Activated T-helper 1 cell treated with anti-CD3 and anti-CD28 coated beads, Interleukin-2, amount 50 U/mL, for 16 hours (primary cell): ENCODE results near the gene CTSD.

Experiments used
- DNase-seq, 2 donors: peaks; one replicate each; pipeline ENCODE4 v3.0.0-alpha.2; 2020; ENCODE audit warnings: low read depth in 1 of 2, low spot score in 1 of 2

The CTSD gene

DNA sequence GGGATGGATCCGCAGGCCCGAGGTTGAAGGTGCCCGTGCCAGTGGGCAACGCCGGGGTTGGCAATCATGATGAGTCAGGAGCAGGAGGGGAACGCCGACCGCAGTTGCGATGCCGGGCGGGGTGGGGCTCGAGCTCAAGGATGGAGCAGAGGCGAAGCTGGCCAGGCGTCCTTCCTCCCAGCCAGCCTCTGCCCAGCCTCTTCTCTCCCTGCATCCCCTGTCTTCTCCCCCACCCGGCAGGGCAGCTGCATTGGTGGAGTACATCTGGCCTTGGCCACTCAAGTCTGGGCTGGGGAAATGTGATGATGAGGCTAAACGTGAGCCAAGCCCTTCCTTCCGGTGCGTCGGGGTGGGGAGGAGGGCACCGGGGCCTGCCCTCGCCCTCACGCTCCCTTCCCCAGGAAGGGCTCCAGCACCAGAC lies 17.2 kb downstream of the CTSD start:
- no peak for DNase-seq

GRCh38 chr11:1745701-1746320 lies 17.9 kb downstream of the CTSD start:
- no peak for DNase-seq

DNA sequence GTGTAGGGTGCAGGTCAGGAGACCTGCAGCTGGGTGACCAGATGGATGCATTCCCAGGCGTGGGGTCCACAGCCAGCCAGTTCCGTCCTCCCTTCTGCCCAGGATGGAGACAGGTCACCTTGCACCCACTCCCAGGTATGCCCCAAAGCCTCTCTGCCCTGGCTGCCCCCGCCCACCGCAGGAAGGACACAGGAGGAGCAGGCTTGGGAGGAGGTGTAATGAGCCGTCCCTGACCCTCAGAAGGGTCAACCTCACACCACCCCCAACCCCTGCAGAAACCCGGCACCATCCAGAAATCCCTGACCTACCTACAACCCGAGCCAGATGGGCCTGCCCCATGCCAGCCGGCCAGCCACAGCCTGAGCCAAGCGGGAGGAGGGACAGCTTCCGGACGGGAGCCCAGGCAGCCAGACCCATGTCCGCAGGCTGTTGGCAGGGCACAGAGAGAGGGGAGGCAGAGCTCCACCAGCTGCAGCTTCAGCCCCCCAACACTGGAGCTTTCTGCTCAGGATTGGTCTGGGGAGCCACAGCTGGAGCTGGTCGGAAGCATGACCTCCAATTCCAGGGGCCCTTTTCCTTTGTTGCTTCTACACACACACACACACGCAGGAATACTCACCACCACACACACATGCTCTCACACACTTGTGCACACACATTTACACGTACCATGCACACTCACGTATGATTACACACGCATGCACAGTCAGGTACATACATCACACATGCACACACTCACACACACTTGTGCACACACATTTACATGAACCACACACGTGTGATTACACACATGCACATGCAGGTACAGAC lies 18.6 kb downstream of the CTSD start:
- no peak for DNase-seq

DNA sequence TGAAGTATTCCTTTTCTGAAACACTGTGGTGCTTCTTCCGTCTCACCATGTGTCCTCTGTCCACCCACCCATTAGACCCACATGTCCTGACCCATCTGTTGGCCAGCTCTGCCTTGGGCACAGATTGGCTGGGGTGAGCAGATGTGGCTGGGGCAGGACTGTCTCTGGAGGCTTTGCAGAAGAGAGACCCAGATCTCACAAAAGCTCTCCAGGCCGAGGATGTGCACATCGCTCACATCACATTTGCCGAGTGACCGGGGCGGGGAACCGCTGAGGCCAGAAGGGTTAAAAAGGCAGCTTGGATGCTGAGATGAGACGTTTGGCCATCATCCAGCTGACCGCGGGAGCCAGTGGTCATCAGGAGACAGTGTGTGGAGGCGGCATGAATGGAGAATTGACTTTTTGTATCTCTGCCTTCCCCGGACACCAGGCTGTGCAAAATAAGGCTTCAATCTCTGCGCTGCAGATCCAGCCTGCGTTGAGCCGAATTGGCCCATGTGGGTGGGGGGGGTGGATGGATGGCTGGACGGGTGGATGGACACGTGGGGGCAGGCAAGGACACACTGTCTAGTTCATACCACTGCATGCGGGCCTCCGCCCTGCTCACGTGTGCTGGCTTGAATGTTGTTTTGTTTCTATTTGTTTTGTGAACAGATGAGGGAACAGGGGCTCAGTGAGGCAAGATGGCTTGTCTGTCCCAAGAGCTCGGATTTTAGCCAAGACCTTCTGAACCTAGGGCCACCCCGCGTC lies 19.4 kb downstream of the CTSD start:
- DNase-seq: no peak

GRCh38 chr11:1743585-1744136 lies 20.1 kb downstream of the CTSD start:
- DNase-seq: no peak

DNA sequence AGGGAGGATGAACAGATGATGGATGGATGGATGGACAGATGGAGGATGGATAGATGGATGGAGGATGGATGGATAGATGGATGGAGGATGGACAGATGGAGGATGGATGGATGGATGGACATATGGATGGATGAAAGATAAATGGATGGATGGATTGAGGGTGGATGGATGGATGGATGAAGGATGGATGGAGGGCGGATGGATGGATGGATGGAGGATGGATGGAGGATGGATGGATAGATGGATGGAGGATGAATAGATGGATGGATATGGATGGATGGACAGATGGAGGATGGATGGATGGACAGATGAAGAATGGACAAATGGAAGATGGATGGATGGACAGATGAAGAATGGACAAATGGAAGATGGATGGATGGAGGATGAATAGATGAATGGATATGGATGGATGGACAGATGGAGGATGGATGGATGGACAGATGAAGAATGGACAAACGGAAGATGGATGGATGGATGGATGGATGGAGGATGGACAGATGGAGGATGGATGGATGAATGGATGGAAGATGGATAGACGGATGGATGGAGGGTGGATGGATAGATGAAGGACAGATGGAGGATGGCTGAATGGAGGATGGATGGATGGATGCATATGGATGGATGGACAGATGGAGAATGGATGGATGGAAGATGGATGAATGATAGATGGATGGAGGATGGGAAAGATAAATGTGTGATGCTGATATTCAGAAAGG lies 20.7 kb downstream of the CTSD start:
- no peak for DNase-seq

GRCh38 chr11:1742371-1742770 lies 21.4 kb downstream of the CTSD start:
- no peak for DNase-seq

GRCh38 chr11:1741741-1742140 lies 22.0 kb downstream of the CTSD start:
- no peak for DNase-seq

- no peak for DNase-seq
These were observed 22.8 kb downstream of the CTSD start for GRCh38 chr11:1740786-1741530.

- no peak for DNase-seq
These were observed 24.2 kb downstream of the CTSD start for GRCh38 chr11:1739576-1739975.

- DNase-seq: no peak
These were observed 25.3 kb downstream of the CTSD start for GRCh38 chr11:1738380-1738779.

- DNase-seq: no peak
These were observed 26.5 kb downstream of the CTSD start for GRCh38 chr11:1737080-1737757.

DNA sequence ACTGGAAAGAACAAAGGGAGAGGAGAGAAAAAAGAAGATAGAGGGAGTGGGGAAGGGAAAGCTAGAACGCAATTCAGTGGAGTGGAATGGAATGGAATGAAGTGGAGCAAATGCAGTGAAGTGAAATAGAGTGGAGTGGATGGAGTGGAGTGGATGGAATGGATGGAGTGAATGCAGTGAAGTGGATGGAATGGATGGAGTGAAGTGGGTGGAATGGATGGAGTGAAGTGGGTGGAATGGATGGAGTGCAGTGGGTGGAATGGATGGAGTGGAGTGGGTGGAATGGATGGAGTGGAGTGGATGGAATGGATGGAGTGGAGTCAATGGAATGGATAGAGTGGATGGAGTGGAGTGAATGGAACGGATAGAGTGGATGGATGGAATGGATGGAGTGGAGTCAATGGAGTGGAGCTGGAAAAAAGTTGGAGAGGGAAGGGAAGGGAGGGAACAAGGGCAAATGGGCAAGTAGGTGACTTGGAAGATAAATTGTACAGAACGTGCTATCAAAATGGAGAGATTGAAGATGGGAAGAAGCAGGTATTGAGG lies 27.2 kb downstream of the CTSD start:
- DNase-seq: no peak

DNA sequence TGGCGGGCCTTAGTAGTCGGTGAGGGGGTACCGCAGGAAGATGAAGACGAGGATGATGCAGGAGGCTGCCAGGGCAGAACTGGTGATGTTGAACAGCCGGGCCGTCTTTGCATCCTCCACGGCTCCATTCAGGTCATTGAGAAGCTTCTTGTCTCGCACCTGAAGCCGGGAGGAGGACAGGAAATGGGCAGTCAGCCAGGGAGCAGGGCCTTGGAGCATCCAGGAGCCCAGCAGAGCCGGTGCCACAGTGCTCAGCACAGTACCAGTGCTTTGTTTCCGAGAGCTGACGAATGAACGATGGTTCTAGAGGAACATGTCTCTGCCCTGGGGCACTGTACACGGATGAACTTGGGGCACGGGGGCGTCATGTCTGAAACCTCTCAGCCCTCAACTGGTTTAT lies 28.5 kb downstream of the CTSD start:
- DNase-seq: no peak

GRCh38 chr11:1734641-1735081 lies 29.1 kb downstream of the CTSD start:
- DNase-seq: no peak

DNA sequence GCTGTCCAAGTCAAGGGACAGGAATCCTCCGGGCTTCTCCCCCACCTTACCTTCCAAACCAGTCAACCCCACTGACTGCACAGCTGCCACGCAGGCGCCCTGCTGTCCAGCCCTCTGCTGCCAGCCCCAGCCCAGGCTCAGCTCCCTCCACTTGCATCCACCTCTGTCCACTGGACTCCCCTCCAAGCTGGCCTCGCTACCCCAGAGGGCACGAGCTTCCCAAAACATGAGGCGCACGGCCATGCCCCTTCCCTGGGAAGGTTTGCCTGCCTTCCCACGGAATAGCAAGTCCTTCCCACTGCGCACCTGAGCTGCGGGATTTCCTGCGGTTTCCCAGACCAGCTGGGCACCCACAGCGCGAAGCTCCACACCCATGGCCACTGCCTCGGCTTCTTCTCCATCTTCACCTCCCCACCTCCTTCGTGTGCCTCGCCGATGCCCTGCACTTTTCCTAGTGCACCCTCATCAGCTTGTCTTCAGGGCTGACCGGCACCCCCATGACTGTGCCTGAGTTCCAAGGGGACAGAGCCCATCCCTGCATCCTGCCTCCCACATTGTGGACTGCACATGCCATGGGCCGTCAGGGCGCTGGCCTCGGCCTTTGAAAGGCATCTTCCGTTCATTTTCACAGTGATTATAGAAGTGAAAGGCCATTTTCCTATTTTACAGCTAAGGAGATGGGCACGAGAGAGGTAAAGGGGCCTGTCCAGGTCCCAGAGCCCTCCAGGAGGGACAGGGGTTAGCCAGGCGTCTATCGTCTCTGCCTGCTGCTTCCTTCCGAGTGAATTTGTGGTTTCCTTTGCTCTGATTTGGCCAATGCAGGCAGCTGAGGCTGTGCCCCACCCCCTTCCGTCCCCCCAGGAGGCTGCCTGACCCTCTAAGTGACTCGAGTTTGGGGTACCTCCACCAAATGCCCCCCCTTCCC lies 29.7 kb downstream of the CTSD start:
- no peak for DNase-seq

- no peak for DNase-seq
These were observed 30.6 kb downstream of the CTSD start for GRCh38 chr11:1733009-1733715.
